HEK293 (cell line): ENCODE results near the gene CCDC178.

Experiments used
- EGR2 ChIP-seq: fragments of 450-650 bp; formaldehyde crosslinking; IDR thresholded peaks from 2 replicates; pipeline ENCODE4 v1.5.1; 2016; ENCODE audit warnings: low read depth, missing biosample characterization, missing genetic modification characterization
- FEZF1 ChIP-seq: fragments of 450-650 bp; formaldehyde crosslinking; IDR thresholded peaks from 2 replicates; pipeline ENCODE4 v1.5.1; 2016; ENCODE audit warnings: missing biosample characterization, missing genetic modification characterization
- MZF1 ChIP-seq: fragments of 450-650 bp; formaldehyde crosslinking; IDR thresholded peaks from 2 replicates; pipeline ENCODE4 v1.5.1; 2017; ENCODE audit warnings: missing biosample characterization, missing genetic modification characterization, borderline replicate concordance
- REST ChIP-seq: fragments of 450-650 bp; formaldehyde crosslinking; IDR thresholded peaks from 2 replicates; pipeline ENCODE4 v1.5.1; 2016; ENCODE audit warnings: missing biosample characterization, missing genetic modification characterization
- SCRT1 ChIP-seq: fragments of 450-650 bp; formaldehyde crosslinking; IDR thresholded peaks from 2 replicates; pipeline ENCODE4 v1.5.1; 2016; ENCODE audit warnings: missing biosample characterization, missing genetic modification characterization, borderline replicate concordance
- SP7 ChIP-seq: fragments of 450-650 bp; formaldehyde crosslinking; IDR thresholded peaks from 2 replicates; pipeline ENCODE4 v1.5.1; 2016; ENCODE audit warnings: missing biosample characterization, missing genetic modification characterization
- TSHZ1 ChIP-seq: fragments of 450-650 bp; formaldehyde crosslinking; IDR thresholded peaks from 2 replicates; pipeline ENCODE4 v1.5.1; 2016; ENCODE audit warnings: missing biosample characterization, missing genetic modification characterization, borderline replicate concordance
- ZBTB44 ChIP-seq: fragments of 450-650 bp; IDR thresholded peaks from 2 replicates; pipeline ENCODE4 v1.5.1; 2018; ENCODE audit warnings: missing biosample characterization, mild to moderate bottlenecking, missing genetic modification characterization
- ZIC2 ChIP-seq: fragments of 450-650 bp; formaldehyde crosslinking; IDR thresholded peaks from 2 replicates; pipeline ENCODE4 v1.5.1; 2016; ENCODE audit warnings: missing biosample characterization, missing genetic modification characterization
- ZNF148 ChIP-seq: fragments of 450-650 bp; formaldehyde crosslinking; IDR thresholded peaks from 2 replicates; pipeline ENCODE4 v1.5.0; 2017; ENCODE audit warnings: missing biosample characterization, missing genetic modification characterization, borderline replicate concordance
- ZNF18 ChIP-seq: fragments of 450-650 bp; formaldehyde crosslinking; IDR thresholded peaks from 2 replicates; pipeline ENCODE4 v1.5.1; 2016; ENCODE audit warnings: missing biosample characterization, missing genetic modification characterization
- ZNF26 ChIP-seq: fragments of 450-650 bp; formaldehyde crosslinking; IDR thresholded peaks from 2 replicates; pipeline ENCODE4 v1.5.1; 2016; ENCODE audit warnings: missing biosample characterization, missing genetic modification characterization
- ZNF311 ChIP-seq: fragments of 450-650 bp; formaldehyde crosslinking; IDR thresholded peaks from 2 replicates; pipeline ENCODE4 v1.5.1; 2017; ENCODE audit warnings: missing biosample characterization, missing genetic modification characterization, borderline replicate concordance
- ZNF404 ChIP-seq: fragments of 450-650 bp; formaldehyde crosslinking; IDR thresholded peaks from 2 replicates; pipeline ENCODE4 v1.5.1; 2017; ENCODE audit warnings: missing biosample characterization, missing genetic modification characterization
- ZNF416 ChIP-seq: fragments of 450-650 bp; formaldehyde crosslinking; IDR thresholded peaks from 2 replicates; pipeline ENCODE4 v1.5.1; 2016; ENCODE audit warnings: missing biosample characterization, missing genetic modification characterization
- ZNF426 ChIP-seq: fragments of 450-650 bp; formaldehyde crosslinking; IDR thresholded peaks from 2 replicates; pipeline ENCODE4 v1.5.1; 2017; ENCODE audit warnings: missing biosample characterization, missing genetic modification characterization, mild to moderate bottlenecking, inconsistent platforms, moderate library complexity
- ZNF623 ChIP-seq: fragments of 450-650 bp; formaldehyde crosslinking; IDR thresholded peaks from 2 replicates; pipeline ENCODE4 v1.5.1; 2016; ENCODE audit warnings: missing biosample characterization, missing genetic modification characterization
- ZNF664 ChIP-seq: fragments of 450-650 bp; formaldehyde crosslinking; IDR thresholded peaks from 2 replicates; pipeline ENCODE4 v1.5.1; 2016; ENCODE audit warnings: missing biosample characterization, missing genetic modification characterization
- ZNF692 ChIP-seq: fragments of 450-650 bp; formaldehyde crosslinking; IDR thresholded peaks from 2 replicates; pipeline ENCODE4 v1.5.1; 2016; ENCODE audit warnings: missing biosample characterization, missing genetic modification characterization
- ZNF704 ChIP-seq: fragments of 450-650 bp; formaldehyde crosslinking; IDR thresholded peaks from 2 replicates; pipeline ENCODE4 v1.5.1; 2016; ENCODE audit warnings: missing biosample characterization, missing genetic modification characterization
- ZNF843 ChIP-seq: fragments of 450-650 bp; formaldehyde crosslinking; IDR thresholded peaks from 2 replicates; pipeline ENCODE4 v1.5.1; 2016; ENCODE audit warnings: missing biosample characterization, missing genetic modification characterization
- ZSCAN30 ChIP-seq: fragments of 450-650 bp; IDR thresholded peaks from 2 replicates; pipeline ENCODE4 v1.5.1; 2018; ENCODE audit warnings: missing biosample characterization, mild to moderate bottlenecking, missing genetic modification characterization, moderate library complexity

Gene CCDC178

GRCh38 chr18:32922951-32923430, 517.5 kb downstream of the CCDC178 start (continued):
- TF ChIP-seq ZNF18 (0 out of 2 replicates have a peak, but pooled peaks have one; percentile 25), ZNF843 (peak; percentile 98), ZNF416 (no peak), ZNF404 (no peak), ZNF148 (tag by site-specific recombination) (no peak), SCRT1 (no peak), ZNF664 (tag by site-specific recombination) (no peak), ZBTB44 (peak; percentile 43; the same call in 1 of the 2 replicates), ZNF26 (no peak), MZF1 (no peak), ZIC2 (tag by site-specific recombination) (no peak), FEZF1 (tag by site-specific recombination) (peak; percentile 99), ZNF704 (tag by site-specific recombination) (no peak), REST (tag by site-specific recombination) (peak; percentile 68; the same call in 1 of the 2 replicates), ZSCAN30 (peak; percentile 76), EGR2 (tag by site-specific recombination) (no peak), SP7 (peak; percentile 93), TSHZ1 (tag by site-specific recombination) (peak; percentile 77; the same call in 1 of the 2 replicates), ZNF692 (tag by site-specific recombination) (peak; percentile 68), ZNF426 (tag by site-specific recombination) (no peak), ZNF623 (tag by site-specific recombination) (no peak), ZNF311 (tag by site-specific recombination) (no peak)
